GM12878 (cell line): ENCODE results near the gene SLMAP. TPM values are rescaled to one million over a fixed set of nuclear protein-coding genes. Genes with fewer than 3 reads are reported as not detected.

Source experiments
- ATAC-seq: fragments of 200-7000 bp; cut with Tn5 transposase; 3 replicates; pipeline ENCODE4 v1.9.1; 2020; ENCODE audit warnings: mild to moderate bottlenecking, moderate library complexity
- BruUV-seq: library from RNA; stranded (reverse); fragments of 400-500 nt; replicated peaks from 2 replicates; lab custom pipeline; 2021; lab: Mats Ljungman, UMichigan
- CTCF ChIA-PET: fragments of 300-600 bp; sonication (Branson Sonifier 250); formaldehyde crosslinking; extraction: SDS; loops from one replicate; lab custom pipeline; 2021; ENCODE audit warnings: inconsistent platforms; lab: Yijun Ruan, JAX
- POLR2A ChIA-PET: fragments of 350-600 bp; formaldehyde crosslinking; extraction: SDS; loops from one replicate; lab custom pipeline; 2021; ENCODE audit warnings: inconsistent platforms; lab: Charles Lee
- RAD21 ChIA-PET: fragments of 300-600 bp; sonication (Branson Sonifier 250); formaldehyde crosslinking; loops from one replicate; lab custom pipeline; 2023; ENCODE audit warnings: antibody characterized with exemption; ENCODE audit not compliant: unreplicated experiment; lab: Charles Lee
- SMC1A ChIA-PET: fragments of 300-600 bp; sonication (Branson Sonifier 250); formaldehyde crosslinking; loops from one replicate; lab custom pipeline; 2023; ENCODE audit not compliant: unreplicated experiment, uncharacterized antibody; lab: Charles Lee
- DNase-seq: peaks from one replicate; pipeline ENCODE4 v3.0.0-alpha.2; 2011; ENCODE audit warnings: low read depth, low spot score
- FAIRE-seq: peaks from 3 replicates; lab custom pipeline; 2011; peaks lifted over from hg19 to GRCh38; lab: Jason Lieb, UNC
- H2AFZ ChIP-seq: 2 replicates; pipeline ENCODE4 v1.6.0; 2011; ENCODE audit warnings: low read depth, low read length, control low read depth; ENCODE audit not compliant: control insufficient read depth
- H3K27ac ChIP-seq: 2 replicates; pipeline ENCODE4 v1.5.1; 2011; ENCODE audit warnings: control low read depth; ENCODE audit not compliant: control insufficient read depth, insufficient read depth
- H3K27me3 ChIP-seq, 2 experiments: replicated peaks in 1 of 2; 2 replicates each; pipeline versions ENCODE4 v1.6.0 to v1.6.1; 2011; ENCODE audit warnings: low read length in 1 of 2; ENCODE audit not compliant: control insufficient read depth in 2 of 2, insufficient read depth in 2 of 2
- H3K36me3 ChIP-seq, 2 experiments: 2 replicates each; pipeline ENCODE4 v1.5.1; 2011; ENCODE audit warnings: low read length in 1 of 2; ENCODE audit not compliant: control insufficient read depth in 2 of 2, insufficient read depth in 2 of 2
- H3K4me1 ChIP-seq: 2 replicates; pipeline ENCODE4 v1.6.1; 2011; ENCODE audit warnings: mild to moderate bottlenecking, low read length, moderate library complexity, mixed read lengths; ENCODE audit not compliant: control insufficient read depth, insufficient read depth
- H3K4me2 ChIP-seq: 2 replicates; pipeline ENCODE4 v1.6.0; 2011; ENCODE audit warnings: control low read depth; ENCODE audit not compliant: control insufficient read depth, insufficient read depth
- H3K4me3 ChIP-seq: fragments of 200-600 bp; sonication (generic); 2 replicates; pipeline ENCODE4 v1.5.1; 2016
- H3K79me2 ChIP-seq: 2 replicates; pipeline ENCODE4 v1.6.0; 2011; ENCODE audit warnings: low read length; ENCODE audit not compliant: control insufficient read depth, insufficient read depth
- H3K9ac ChIP-seq: 2 replicates; pipeline ENCODE4 v1.8.0; 2011; ENCODE audit warnings: low read length, control low read depth, mixed read lengths; ENCODE audit not compliant: control insufficient read depth, insufficient read depth
- H3K9me3 ChIP-seq: replicated peaks from 3 replicates; pipeline ENCODE4 v1.5.1; 2011; ENCODE audit warnings: mild to moderate bottlenecking, low read length; ENCODE audit not compliant: control insufficient read depth, insufficient read depth
- H4K20me1 ChIP-seq: 2 replicates; pipeline ENCODE4 v1.6.0; 2011; ENCODE audit not compliant: control insufficient read depth, insufficient read depth
- BHLHE40 ChIP-seq, 2 experiments: fragments of 450-650 bp in 1 of 2; IDR thresholded peaks; 2 replicates each; pipeline ENCODE4 v1.6.1; 2011 to 2017; ENCODE audit warnings: low read depth in 2 of 2, borderline replicate concordance in 1 of 2, improper control_type of control experiment in 1 of 2, low read length in 1 of 2, mild to moderate bottlenecking in 1 of 2
- BMI1 ChIP-seq: fragments of 450-650 bp; IDR thresholded peaks from 2 replicates; pipeline ENCODE4 v1.6.1; 2016; ENCODE audit warnings: mild to moderate bottlenecking, moderate library complexity, borderline replicate concordance
- FOS ChIP-seq: IDR thresholded peaks from 3 replicates; pipeline ENCODE4 v1.6.1; 2011; ENCODE audit warnings: borderline replicate concordance; ENCODE audit not compliant: insufficient read length; ENCODE audit errors: extremely low read depth
- IKZF1 ChIP-seq: fragments of 450-650 bp; conservative IDR thresholded peaks from 2 replicates; pipeline ENCODE4 v1.6.1; 2017; ENCODE audit warnings: antibody characterized with exemption, mild to moderate bottlenecking
- JUNB ChIP-seq: IDR thresholded peaks from 2 replicates; pipeline ENCODE4 v1.6.1; 2016; ENCODE audit warnings: antibody characterized with exemption, mild to moderate bottlenecking
- PAX5 ChIP-seq: IDR thresholded peaks from 2 replicates; pipeline ENCODE4 v1.6.1; 2011; ENCODE audit warnings: low read depth, low read length, borderline replicate concordance
- POLR2A ChIP-seq: IDR thresholded peaks from 2 replicates; pipeline ENCODE4 v1.6.1; 2011; ENCODE audit warnings: low read depth, mild to moderate bottlenecking, low read length
- SRF ChIP-seq, 2 experiments: IDR thresholded peaks; 2 replicates each; pipeline ENCODE4 v1.6.1; 2011; ENCODE audit warnings: low read depth in 2 of 2, low read length in 2 of 2, mild to moderate bottlenecking in 1 of 2, moderate library complexity in 1 of 2
- SUZ12 ChIP-seq: fragments of 200-600 bp; sonication (generic); IDR thresholded peaks from one replicate; pipeline ENCODE4 v1.6.1; 2018; ENCODE audit warnings: antibody characterized with exemption, mild to moderate bottlenecking; ENCODE audit not compliant: unreplicated experiment
- WGBS: methylation state at CpG from one replicate; pipeline ENCODE4 v1.1.6; 2016; ENCODE audit warnings: low lambda C conversion rate; ENCODE audit not compliant: insufficient replicate concordance, insufficient coverage; ENCODE audit errors: missing lambda C conversion rate; 5-methylcytosine and 5-hydroxymethylcytosine counted together
- in situ Hi-C: fragments of 300-500 bp; cut with MboI; formaldehyde crosslinking; loops from 9 replicates; pipeline ENCODE4 v1.14.3; 2018; ENCODE audit warnings: mixed read lengths
- intact Hi-C: fragments of 100-400 bp; cut with micrococcal nuclease; formaldehyde crosslinking; loops from one replicate; pipeline ENCODE4 v1.14.2; 2022; ENCODE audit not compliant: unreplicated experiment
- polyA plus RNA-seq, 11 experiments: library from polyadenylated mRNA; depleted of rRNA in 4 of 11; unstranded in 6 of 11; stranded (reverse) in 5 of 11; fragments of >200 nt; fragmentation: Nextera tagmentation in 4 of 11; fragmentation: Illumina TruSeq in 1 of 11; extraction: Ambion mirVana in 4 of 11; extraction: Trizol in 1 of 11; gene quantifications; 1 replicate in 1 of 11; 2 replicates in 10 of 11; pipeline versions ENCODE4 v1.2.1 to v1.2.3, GENCODE V29; 2011 to 2016; ENCODE audit warnings: inconsistent platforms in 2 of 11, missing spikeins in 2 of 11, low read depth in 1 of 11
- total RNA-seq, 4 experiments: library from RNA; depleted of rRNA in 3 of 4; stranded (reverse); fragments of >200 nt in 3 of 4; fragmentation: Illumina TruSeq in 1 of 4; extraction: Trizol in 1 of 4; gene quantifications; 2 replicates each; pipeline versions ENCODE4 v1.2.1 to v1.2.3, GENCODE V29; 2013 to 2021

Gene SLMAP
- total and polyA plus RNA-seq, 10 of the 15 experiments (the other 5 are each of a cell fraction or from before 2014, with no cell fraction given): 8.3 to 43.8 (median 26.4) TPM

DNA sequence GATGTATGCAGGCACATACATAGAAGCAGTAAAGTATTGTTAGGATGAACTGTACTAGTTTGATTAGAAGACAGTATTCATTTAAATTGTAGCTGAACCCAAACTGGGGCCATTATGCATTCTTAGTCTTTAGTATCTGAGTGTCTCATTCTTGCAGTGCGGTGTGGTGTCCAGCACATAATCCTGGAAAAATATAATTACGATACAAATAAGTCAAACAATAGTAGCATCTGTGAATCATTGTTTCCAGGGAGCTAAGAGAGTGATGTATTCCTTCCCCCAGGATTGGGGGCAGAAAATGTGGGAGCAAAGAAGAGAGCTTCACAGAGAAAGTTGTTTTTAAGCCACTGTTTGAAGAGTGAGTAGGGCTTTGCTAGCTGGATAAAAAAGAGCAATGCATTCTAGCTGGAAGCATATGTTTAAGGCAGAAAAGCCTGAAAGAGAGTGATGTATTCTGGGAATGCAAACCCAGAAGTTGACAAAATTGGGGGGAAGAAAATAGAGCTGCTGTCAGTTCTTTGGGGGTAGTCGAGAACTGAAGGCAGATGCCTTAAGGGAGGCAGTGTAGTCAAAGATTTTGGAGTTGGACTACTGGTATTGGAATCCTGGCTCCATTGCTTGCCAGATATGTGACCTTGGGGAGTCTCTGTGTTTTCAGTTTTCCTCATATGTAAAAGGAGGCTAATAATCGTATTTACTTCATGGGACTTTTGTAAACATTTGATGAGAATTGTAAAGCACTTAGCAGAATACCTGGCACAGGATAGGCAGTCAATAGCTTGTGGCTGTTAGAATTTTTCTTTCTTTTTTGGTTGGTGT is 14.1 kb downstream of the SLMAP start:
- 100% methylated on average over 4 of the region's 4 CpGs for WGBS
- no peak overlapping the region for H3K9ac ChIP-seq
- DNase-seq (no peak), ATAC-seq (no peak), FAIRE-seq (no peak)
- TF ChIP-seq SRF (IDR thresholded peaks at IDR 0.05; ENCODE audit: low read depth in 2 of 2, low read length in 2 of 2): no peak
- no peak for TF ChIP-seq JUNB
- no peak for TF ChIP-seq PAX5
- no peak for TF ChIP-seq SUZ12
- TF ChIP-seq BMI1: no peak
- no peak for TF ChIP-seq BHLHE40 (IDR thresholded peaks at IDR 0.05; ENCODE audit: borderline replicate concordance in 1 of 2, low read depth in 2 of 2, low read length in 1 of 2)
- TF ChIP-seq POLR2A: no peak
- no peak for TF ChIP-seq IKZF1
- TF ChIP-seq FOS: no peak
- in situ Hi-C loops: no loop called here
- no TSS peak for BruUV-seq
- ChIA-PET POLR2A (interaction anchor here (0.5 to 1.1 kb wide), 3 partner anchors 8 to 654 kb away, joined by 3 to 5 read pairs (median 5); no protein-coding TSS in a partner anchor), CTCF (interaction anchor here (1.0 to 1.4 kb wide), 3 partner anchors 13 to 82 kb away, joined by 3 to 5 read pairs (median 3); no protein-coding TSS in a partner anchor), RAD21 (interaction anchor here (1.2 to 3.9 kb wide), 3 partner anchors 8 to 56 kb away, joined by 3 to 18 read pairs (median 5); no protein-coding TSS in a partner anchor), SMC1A (interaction anchor here (1.0 to 4.0 kb wide), 4 partner anchors 9 to 25 kb away, joined by 3 to 27 read pairs (median 3); no protein-coding TSS in a partner anchor)
- no peaks in the 10 kb centered on the region for H3K27me3 ChIP-seq
- H3K4me3 ChIP-seq: no peak overlapping the region
- H3K4me1 ChIP-seq: no peaks in the 10 kb centered on the region
- H3K79me2 ChIP-seq: peaks cover 54% of the 10 kb centered on the region
- H4K20me1 ChIP-seq: no peaks in the 10 kb centered on the region
- no peak overlapping the region for H3K4me2 ChIP-seq
- H3K36me3 ChIP-seq: peaks cover 0 to 3% of the 10 kb centered on the region in 2 experiments; a peak in 1 of 4 replicates
- H2AFZ ChIP-seq: no peak overlapping the region
- intact Hi-C loops: no loop called here
- H3K9me3 ChIP-seq: no peaks in the 10 kb centered on the region
- H3K27ac ChIP-seq: no peak overlapping the region
